ENCODE measurements around the gene CHN2. TPM values are rescaled to one million over a fixed set of nuclear protein-coding genes. Genes with fewer than 3 reads are reported as not detected.

CHN2 gene
- total RNA-seq, 1 experiment from 2014 or later, result 61.2 TPM

DNA sequence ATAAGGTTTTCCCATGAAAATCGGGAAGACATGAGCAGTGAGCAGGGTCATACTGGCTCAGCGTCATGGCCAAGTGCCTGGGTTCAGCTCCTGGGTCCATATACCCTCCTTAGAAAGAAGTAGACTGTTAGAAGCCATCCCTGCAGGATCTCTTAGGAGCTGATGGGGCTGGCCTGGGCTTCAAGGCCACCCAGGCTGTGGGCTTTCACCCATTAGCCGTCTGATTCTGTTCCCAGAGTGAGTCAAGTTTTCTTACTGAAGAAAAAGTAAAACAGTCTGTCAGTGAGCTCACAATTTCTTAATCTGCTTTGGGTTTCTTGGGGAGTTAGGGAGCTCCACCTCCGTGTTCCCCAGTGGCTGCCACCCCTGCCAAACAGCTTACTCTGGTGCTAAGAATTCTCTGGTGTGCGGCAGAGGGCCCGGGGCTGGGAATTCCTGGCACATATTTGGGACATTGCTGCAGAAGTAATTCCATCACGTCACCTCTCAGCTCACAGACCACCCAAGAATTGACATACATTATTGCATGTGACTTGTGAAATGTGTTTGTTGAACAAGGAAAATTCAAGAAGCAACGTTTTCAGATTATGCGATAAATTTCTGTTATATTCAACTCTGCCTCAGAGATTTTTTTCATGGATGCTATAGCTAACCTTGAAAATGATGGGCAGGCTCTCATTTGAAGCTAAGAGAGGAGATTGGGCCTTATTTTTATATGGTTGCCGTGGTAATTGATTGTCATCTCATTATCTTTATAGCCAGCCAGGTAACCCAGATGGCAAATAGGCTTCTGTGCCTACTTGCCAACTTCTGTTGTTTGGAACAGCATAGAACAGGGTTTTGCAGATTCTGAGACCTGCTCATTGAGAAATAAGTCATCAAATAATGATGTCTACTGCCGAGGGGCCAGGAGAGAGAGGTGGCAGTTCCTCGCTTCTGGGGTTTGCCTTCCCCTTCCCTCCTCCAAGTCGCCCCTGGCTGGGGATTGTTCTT, 166.4 kb downstream of the CHN2 start:
- BruUV-seq (replicated peaks), result no TSS peak
- H3K36me3 ChIP-seq (ENCODE audit: insufficient read depth, low read length, poor library complexity, severe bottlenecking), result peaks cover 4% of the 10 kb centered on the region
- H3K4me1 ChIP-seq (ENCODE audit: insufficient read depth, low read length, poor library complexity, severe bottlenecking), result peaks cover 10% of the 10 kb centered on the region
- no peak for DNase-seq (ENCODE audit: low spot score)
- H3K9me3 ChIP-seq (ENCODE audit: low read depth, low read length, poor library complexity, severe bottlenecking), result no peaks in the 10 kb centered on the region
- TF ChIP-seq, protein P1, sequence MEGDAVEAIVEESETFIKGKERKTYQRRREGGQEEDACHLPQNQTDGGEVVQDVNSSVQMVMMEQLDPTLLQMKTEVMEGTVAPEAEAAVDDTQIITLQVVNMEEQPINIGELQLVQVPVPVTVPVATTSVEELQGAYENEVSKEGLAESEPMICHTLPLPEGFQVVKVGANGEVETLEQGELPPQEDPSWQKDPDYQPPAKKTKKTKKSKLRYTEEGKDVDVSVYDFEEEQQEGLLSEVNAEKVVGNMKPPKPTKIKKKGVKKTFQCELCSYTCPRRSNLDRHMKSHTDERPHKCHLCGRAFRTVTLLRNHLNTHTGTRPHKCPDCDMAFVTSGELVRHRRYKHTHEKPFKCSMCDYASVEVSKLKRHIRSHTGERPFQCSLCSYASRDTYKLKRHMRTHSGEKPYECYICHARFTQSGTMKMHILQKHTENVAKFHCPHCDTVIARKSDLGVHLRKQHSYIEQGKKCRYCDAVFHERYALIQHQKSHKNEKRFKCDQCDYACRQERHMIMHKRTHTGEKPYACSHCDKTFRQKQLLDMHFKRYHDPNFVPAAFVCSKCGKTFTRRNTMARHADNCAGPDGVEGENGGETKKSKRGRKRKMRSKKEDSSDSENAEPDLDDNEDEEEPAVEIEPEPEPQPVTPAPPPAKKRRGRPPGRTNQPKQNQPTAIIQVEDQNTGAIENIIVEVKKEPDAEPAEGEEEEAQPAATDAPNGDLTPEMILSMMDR (conservative IDR thresholded peaks at IDR 0.05; ENCODE audit: low read depth, low read length), result no peak
- no peak for TF ChIP-seq EZH2 (IDR thresholded peaks at IDR 0.05; ENCODE audit: borderline replicate concordance, low read depth, low read length, poor library complexity, severe bottlenecking)
- ChIA-PET POLR2A (ENCODE audit: low non-redundant PET) (no interaction called here), CTCF (no interaction called here)
- H3K27ac ChIP-seq (ENCODE audit: low read depth, low read length, poor library complexity, severe bottlenecking), result no peak overlapping the region
- no peaks in the 10 kb centered on the region for H3K27me3 ChIP-seq (replicated peaks; ENCODE audit: insufficient read depth, low read depth, low read length, poor library complexity)
- no peak overlapping the region for H3K4me3 ChIP-seq (ENCODE audit: low read depth, low read length, poor library complexity, severe bottlenecking)
- intact Hi-C loops (cut with micrococcal nuclease; ENCODE audit: unreplicated experiment), result no loop called here

DNA sequence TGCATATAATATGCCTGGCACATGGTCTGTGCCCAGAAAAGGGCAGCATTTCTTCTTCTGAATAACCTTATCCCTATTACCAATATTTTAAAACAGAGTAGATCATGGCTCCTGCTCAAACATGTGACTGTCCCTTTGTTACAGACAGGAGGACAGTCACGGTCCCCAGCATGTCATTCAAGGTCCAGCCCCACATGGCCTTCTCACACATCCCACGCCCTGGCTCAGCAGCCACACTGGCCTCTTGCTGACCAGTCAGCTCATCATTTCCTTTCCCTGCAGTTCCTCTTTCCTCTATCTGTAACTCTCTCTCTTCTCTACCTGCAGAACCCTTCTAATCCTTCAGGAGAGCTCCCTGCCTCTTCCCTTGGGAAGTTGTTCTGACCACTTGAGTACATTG, 167.8 kb downstream of the CHN2 start:
- Histone ChIP-seq H3K27me3 (replicated peaks; ENCODE audit: insufficient read depth, low read depth, low read length, poor library complexity) (no peaks in the 10 kb centered on the region), H3K27ac (ENCODE audit: low read depth, low read length, poor library complexity, severe bottlenecking) (no peak overlapping the region), H3K4me1 (ENCODE audit: insufficient read depth, low read length, poor library complexity, severe bottlenecking) (peaks cover 11% of the 10 kb centered on the region), H3K9me3 (ENCODE audit: low read depth, low read length, poor library complexity, severe bottlenecking) (no peaks in the 10 kb centered on the region), H3K36me3 (ENCODE audit: insufficient read depth, low read length, poor library complexity, severe bottlenecking) (no peaks in the 10 kb centered on the region), H3K4me3 (ENCODE audit: low read depth, low read length, poor library complexity, severe bottlenecking) (no peak overlapping the region)
- no peak for DNase-seq (ENCODE audit: low spot score)
- CTCF ChIA-PET, result no interaction called here
- intact Hi-C loops (cut with micrococcal nuclease; ENCODE audit: unreplicated experiment), result no loop called here
- POLR2A ChIA-PET (ENCODE audit: low non-redundant PET), result no interaction called here
- BruUV-seq (replicated peaks), result no TSS peak
- TF ChIP-seq EZH2 (IDR thresholded peaks at IDR 0.05; ENCODE audit: borderline replicate concordance, low read depth, low read length, poor library complexity, severe bottlenecking), result no peak
- TF ChIP-seq, protein P1 (conservative IDR thresholded peaks at IDR 0.05; ENCODE audit: low read depth, low read length), result no peak

DNA sequence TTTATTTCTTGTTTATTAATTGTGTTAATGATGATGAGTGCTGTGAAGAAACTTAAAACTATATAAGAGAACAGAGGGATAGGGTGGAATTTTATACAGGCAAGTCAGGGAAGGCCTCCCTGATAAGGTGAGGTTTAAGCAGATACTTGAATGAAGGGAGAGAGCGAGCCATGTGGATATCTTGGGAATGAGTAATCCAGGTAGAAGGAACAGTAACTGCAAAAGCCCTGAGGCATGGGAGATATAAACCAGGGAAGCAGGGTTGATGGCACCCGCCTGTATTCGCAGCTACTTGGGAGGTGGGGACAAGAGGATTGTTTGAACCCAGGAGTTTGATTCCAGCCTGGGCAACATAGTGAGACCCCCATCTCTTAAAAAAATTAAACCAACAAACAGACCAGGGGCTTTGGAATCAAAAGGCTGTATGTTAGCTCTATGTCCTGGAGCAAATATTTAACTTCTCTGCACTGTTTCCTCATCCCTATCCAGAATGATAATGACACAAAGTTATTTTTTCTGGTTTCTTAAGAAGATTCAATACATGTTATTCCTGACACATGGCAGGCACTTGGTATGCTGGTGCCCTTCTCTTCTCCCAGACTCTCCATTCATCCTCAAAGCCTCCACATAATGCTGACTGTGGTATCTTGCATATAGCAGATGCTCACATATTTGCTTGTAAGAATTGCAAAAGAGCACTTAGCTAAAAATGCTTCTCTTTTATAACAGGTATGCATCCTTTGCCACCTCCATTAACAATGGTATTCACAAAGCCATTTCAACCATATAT, 169.3 kb downstream of the CHN2 start:
- H3K9me3 ChIP-seq (ENCODE audit: low read depth, low read length, poor library complexity, severe bottlenecking), result no peaks in the 10 kb centered on the region
- no peak for DNase-seq (ENCODE audit: low spot score)
- H3K27ac ChIP-seq (ENCODE audit: low read depth, low read length, poor library complexity, severe bottlenecking), result no peak overlapping the region
- peaks cover 23% of the 10 kb centered on the region for H3K4me1 ChIP-seq (ENCODE audit: insufficient read depth, low read length, poor library complexity, severe bottlenecking)
- POLR2A ChIA-PET (ENCODE audit: low non-redundant PET), result interaction anchor here (0.7 kb wide), 1 partner anchor 8 kb away, joined by 4 read pairs; no protein-coding TSS in a partner anchor
- no peaks in the 10 kb centered on the region for H3K27me3 ChIP-seq (replicated peaks; ENCODE audit: insufficient read depth, low read depth, low read length, poor library complexity)
- CTCF ChIA-PET, result no interaction called here
- no peak overlapping the region for H3K4me3 ChIP-seq (ENCODE audit: low read depth, low read length, poor library complexity, severe bottlenecking)
- TF ChIP-seq EZH2 (IDR thresholded peaks at IDR 0.05; ENCODE audit: borderline replicate concordance, low read depth, low read length, poor library complexity, severe bottlenecking), result no peak
- TF ChIP-seq, protein P1 (conservative IDR thresholded peaks at IDR 0.05; ENCODE audit: low read depth, low read length), result no peak
- no TSS peak for BruUV-seq (replicated peaks)
- intact Hi-C loops (cut with micrococcal nuclease; ENCODE audit: unreplicated experiment), result no loop called here
- no peaks in the 10 kb centered on the region for H3K36me3 ChIP-seq (ENCODE audit: insufficient read depth, low read length, poor library complexity, severe bottlenecking)

Data from A673 (cell line).